GM12878 (cell line): Measurements from ENCODE around the gene KCNJ10. TPM values are rescaled to one million over a fixed set of nuclear protein-coding genes. Genes with fewer than 3 reads are reported as not detected.

Experiments used
- ATAC-seq: fragments of 200-7000 bp; cut with Tn5 transposase; 3 replicates; pipeline ENCODE4 v1.9.1; 2020; ENCODE audit warnings: mild to moderate bottlenecking, moderate library complexity
- BruUV-seq: library from RNA; stranded (reverse); fragments of 400-500 nt; replicated peaks from 2 replicates; lab custom pipeline; 2021; lab: Mats Ljungman, UMichigan
- CTCF ChIA-PET: fragments of 300-600 bp; sonication (Branson Sonifier 250); formaldehyde crosslinking; extraction: SDS; loops from one replicate; lab custom pipeline; 2021; ENCODE audit warnings: inconsistent platforms; lab: Yijun Ruan, JAX
- POLR2A ChIA-PET: fragments of 350-600 bp; formaldehyde crosslinking; extraction: SDS; loops from one replicate; lab custom pipeline; 2021; ENCODE audit warnings: inconsistent platforms; lab: Charles Lee
- RAD21 ChIA-PET: fragments of 300-600 bp; sonication (Branson Sonifier 250); formaldehyde crosslinking; loops from one replicate; lab custom pipeline; 2023; ENCODE audit warnings: antibody characterized with exemption; ENCODE audit not compliant: unreplicated experiment; lab: Charles Lee
- SMC1A ChIA-PET: fragments of 300-600 bp; sonication (Branson Sonifier 250); formaldehyde crosslinking; loops from one replicate; lab custom pipeline; 2023; ENCODE audit not compliant: unreplicated experiment, uncharacterized antibody; lab: Charles Lee
- DNase-seq: peaks from one replicate; pipeline ENCODE4 v3.0.0-alpha.2; 2011; ENCODE audit warnings: low read depth, low spot score
- FAIRE-seq: peaks from 3 replicates; lab custom pipeline; 2011; peaks lifted over from hg19 to GRCh38; lab: Jason Lieb, UNC
- H2AFZ ChIP-seq: 2 replicates; pipeline ENCODE4 v1.6.0; 2011; ENCODE audit warnings: low read depth, low read length, control low read depth; ENCODE audit not compliant: control insufficient read depth
- H3K27ac ChIP-seq: 2 replicates; pipeline ENCODE4 v1.5.1; 2011; ENCODE audit warnings: control low read depth; ENCODE audit not compliant: control insufficient read depth, insufficient read depth
- H3K27me3 ChIP-seq, 2 experiments: replicated peaks in 1 of 2; 2 replicates each; pipeline versions ENCODE4 v1.6.0 to v1.6.1; 2011; ENCODE audit warnings: low read length in 1 of 2; ENCODE audit not compliant: control insufficient read depth in 2 of 2, insufficient read depth in 2 of 2
- H3K36me3 ChIP-seq, 2 experiments: 2 replicates each; pipeline ENCODE4 v1.5.1; 2011; ENCODE audit warnings: low read length in 1 of 2; ENCODE audit not compliant: control insufficient read depth in 2 of 2, insufficient read depth in 2 of 2
- H3K4me1 ChIP-seq: 2 replicates; pipeline ENCODE4 v1.6.1; 2011; ENCODE audit warnings: mild to moderate bottlenecking, low read length, moderate library complexity, mixed read lengths; ENCODE audit not compliant: control insufficient read depth, insufficient read depth
- H3K4me2 ChIP-seq: 2 replicates; pipeline ENCODE4 v1.6.0; 2011; ENCODE audit warnings: control low read depth; ENCODE audit not compliant: control insufficient read depth, insufficient read depth
- H3K4me3 ChIP-seq: fragments of 200-600 bp; sonication (generic); 2 replicates; pipeline ENCODE4 v1.5.1; 2016
- H3K79me2 ChIP-seq: 2 replicates; pipeline ENCODE4 v1.6.0; 2011; ENCODE audit warnings: low read length; ENCODE audit not compliant: control insufficient read depth, insufficient read depth
- H3K9ac ChIP-seq: 2 replicates; pipeline ENCODE4 v1.8.0; 2011; ENCODE audit warnings: low read length, control low read depth, mixed read lengths; ENCODE audit not compliant: control insufficient read depth, insufficient read depth
- H3K9me3 ChIP-seq: replicated peaks from 3 replicates; pipeline ENCODE4 v1.5.1; 2011; ENCODE audit warnings: mild to moderate bottlenecking, low read length; ENCODE audit not compliant: control insufficient read depth, insufficient read depth
- H4K20me1 ChIP-seq: 2 replicates; pipeline ENCODE4 v1.6.0; 2011; ENCODE audit not compliant: control insufficient read depth, insufficient read depth
- CHD4 ChIP-seq: fragments of 200-600 bp; sonication (generic); IDR thresholded peaks from 2 replicates; pipeline ENCODE4 v1.6.1; 2016; ENCODE audit warnings: mild to moderate bottlenecking
- CREM ChIP-seq: IDR thresholded peaks from 2 replicates; pipeline ENCODE4 v1.6.1; 2014; ENCODE audit warnings: antibody characterized with exemption, low read depth
- EGR1 ChIP-seq, 2 experiments: IDR thresholded peaks; 1 replicate in 1 of 2; 2 replicates in 1 of 2; pipeline ENCODE4 v1.6.1; 2011 to 2012; ENCODE audit warnings: low read depth in 2 of 2, low read length in 2 of 2, borderline replicate concordance in 1 of 2, mild to moderate bottlenecking in 1 of 2, moderate library complexity in 1 of 2
- ESRRA ChIP-seq: IDR thresholded peaks from 2 replicates; pipeline ENCODE4 v1.6.1; 2012; ENCODE audit warnings: mild to moderate bottlenecking, low read length, improper control_type of control experiment
- ETV6 ChIP-seq, 2 experiments: fragments of 450-650 bp in 1 of 2; IDR thresholded peaks in 1 of 2; conservative IDR thresholded peaks in 1 of 2; 2 replicates each; pipeline ENCODE4 v1.6.1; 2014; ENCODE audit warnings: antibody characterized with exemption in 1 of 2, borderline replicate concordance in 1 of 2, low read depth in 1 of 2, mild to moderate bottlenecking in 1 of 2, moderate library complexity in 1 of 2
- PAX8 ChIP-seq: fragments of 450-650 bp; IDR thresholded peaks from 2 replicates; pipeline ENCODE4 v1.6.1; 2017; ENCODE audit warnings: mild to moderate bottlenecking, moderate library complexity
- RFX5 ChIP-seq: IDR thresholded peaks from 2 replicates; pipeline ENCODE4 v1.6.1; 2011; ENCODE audit warnings: low read depth, low read length, improper control_type of control experiment
- SKIL ChIP-seq: fragments of 450-650 bp; IDR thresholded peaks from 2 replicates; pipeline ENCODE4 v1.6.1; 2017; ENCODE audit warnings: mild to moderate bottlenecking, low read depth, inconsistent platforms; ENCODE audit not compliant: poor library complexity, severe bottlenecking
- SMC3 ChIP-seq: IDR thresholded peaks from 2 replicates; pipeline ENCODE4 v1.6.1; 2011; ENCODE audit warnings: low read length, improper control_type of control experiment, borderline replicate concordance
- WGBS: methylation state at CpG from one replicate; pipeline ENCODE4 v1.1.6; 2016; ENCODE audit warnings: low lambda C conversion rate; ENCODE audit not compliant: insufficient replicate concordance, insufficient coverage; ENCODE audit errors: missing lambda C conversion rate; 5-methylcytosine and 5-hydroxymethylcytosine counted together
- in situ Hi-C: fragments of 300-500 bp; cut with MboI; formaldehyde crosslinking; loops from 9 replicates; pipeline ENCODE4 v1.14.3; 2018; ENCODE audit warnings: mixed read lengths
- intact Hi-C: fragments of 100-400 bp; cut with micrococcal nuclease; formaldehyde crosslinking; loops from one replicate; pipeline ENCODE4 v1.14.2; 2022; ENCODE audit not compliant: unreplicated experiment
- polyA plus RNA-seq, 11 experiments: library from polyadenylated mRNA; depleted of rRNA in 4 of 11; unstranded in 6 of 11; stranded (reverse) in 5 of 11; fragments of >200 nt; fragmentation: Nextera tagmentation in 4 of 11; fragmentation: Illumina TruSeq in 1 of 11; extraction: Ambion mirVana in 4 of 11; extraction: Trizol in 1 of 11; gene quantifications; 1 replicate in 1 of 11; 2 replicates in 10 of 11; pipeline versions ENCODE4 v1.2.1 to v1.2.3, GENCODE V29; 2011 to 2016; ENCODE audit warnings: inconsistent platforms in 2 of 11, missing spikeins in 2 of 11, low read depth in 1 of 11
- total RNA-seq, 4 experiments: library from RNA; depleted of rRNA in 3 of 4; stranded (reverse); fragments of >200 nt in 3 of 4; fragmentation: Illumina TruSeq in 1 of 4; extraction: Trizol in 1 of 4; gene quantifications; 2 replicates each; pipeline versions ENCODE4 v1.2.1 to v1.2.3, GENCODE V29; 2013 to 2021

KCNJ10 gene
- total and polyA plus RNA-seq, 10 of the 15 experiments (the other 5 are each of a cell fraction or from before 2014, with no cell fraction given): 0.01 to 0.29 (median 0.09) TPM; not detected in 2

- TF ChIP-seq CHD4 (no peak), EGR1 (IDR thresholded peaks at IDR 0.05; ENCODE audit: borderline replicate concordance in 1 of 2, low read depth in 2 of 2, low read length in 2 of 2) (no peak), ESRRA (no peak), SMC3 (no peak)
These were observed 23.8 kb upstream of the KCNJ10 start (continued) for GRCh38 chr1:160093624-160094290.

DNA sequence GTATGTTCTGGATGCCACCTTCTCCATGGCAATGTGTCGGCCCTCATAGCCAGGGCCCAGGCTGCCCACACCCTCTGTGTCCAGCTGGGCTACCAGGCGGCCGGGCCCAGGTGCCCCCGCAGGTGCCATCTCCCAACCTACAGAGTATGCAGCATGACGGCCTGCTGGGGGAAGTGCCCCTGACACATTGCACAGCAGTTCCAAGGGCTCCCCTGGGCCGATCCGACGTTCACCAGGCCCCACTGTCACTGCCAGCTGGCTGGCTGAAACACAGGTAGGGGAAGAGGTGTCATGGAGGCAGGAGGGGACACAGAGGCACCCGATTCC, 23.1 kb upstream of the KCNJ10 start:
- BruUV-seq: no TSS peak
- H3K36me3 ChIP-seq: peaks cover 0 to 2% of the 10 kb centered on the region in 2 experiments; a peak in 2 of 4 replicates
- no peaks in the 10 kb centered on the region for H3K27me3 ChIP-seq
- 74% methylated on average over 9 of the region's 9 CpGs for WGBS
- H3K4me1 ChIP-seq: peaks cover 17% of the 10 kb centered on the region
- peaks cover 7% of the 10 kb centered on the region for H3K79me2 ChIP-seq
- H3K4me2 ChIP-seq: no peak overlapping the region
- no peak overlapping the region for H2AFZ ChIP-seq
- CTCF ChIA-PET: interaction anchor here (30.2 kb wide), 1 partner anchor 34 kb away, joined by 1035 read pairs; the partner anchor contains the start of genes KCNJ10 and KCNJ9
- SMC1A ChIA-PET: no interaction called here
- H4K20me1 ChIP-seq: no peaks in the 10 kb centered on the region; the same call in 1 of the 2 replicates
- TF ChIP-seq RFX5 (no peak), ETV6 (conservative IDR thresholded peaks at IDR 0.05 in 1 of 2, IDR thresholded peaks at IDR 0.05 in 1 of 2; ENCODE audit: borderline replicate concordance in 1 of 2, low read depth in 1 of 2) (no peak), CREM (no peak), SKIL (no peak), PAX8 (no peak)
- no peak overlapping the region for H3K4me3 ChIP-seq
- POLR2A ChIA-PET: no interaction called here
- in situ Hi-C loops (no loop called here), intact Hi-C loops (no loop called here)
- no peak overlapping the region for H3K27ac ChIP-seq
- DNase-seq (no peak), FAIRE-seq (no peak), ATAC-seq (no peak)
- RAD21 ChIA-PET: no interaction called here
- H3K9me3 ChIP-seq: no peaks in the 10 kb centered on the region
- H3K9ac ChIP-seq: no peak overlapping the region
